HG03039 (cell line): ENCODE results near the gene KLRC3.
"Not testable (repeated sequence)": the region's sequence is repeated elsewhere in the genome, so short reads cannot be mapped to it uniquely, and the experiment has no call there.

Source experiments
- ATAC-seq: cut with Tn5 transposase; IDR thresholded peaks from one replicate; pipeline ENCODE4 v1.9.1; 2021; ENCODE audit warnings: mild to moderate bottlenecking, moderate library complexity; ENCODE audit not compliant: unreplicated experiment

Gene KLRC3

DNA sequence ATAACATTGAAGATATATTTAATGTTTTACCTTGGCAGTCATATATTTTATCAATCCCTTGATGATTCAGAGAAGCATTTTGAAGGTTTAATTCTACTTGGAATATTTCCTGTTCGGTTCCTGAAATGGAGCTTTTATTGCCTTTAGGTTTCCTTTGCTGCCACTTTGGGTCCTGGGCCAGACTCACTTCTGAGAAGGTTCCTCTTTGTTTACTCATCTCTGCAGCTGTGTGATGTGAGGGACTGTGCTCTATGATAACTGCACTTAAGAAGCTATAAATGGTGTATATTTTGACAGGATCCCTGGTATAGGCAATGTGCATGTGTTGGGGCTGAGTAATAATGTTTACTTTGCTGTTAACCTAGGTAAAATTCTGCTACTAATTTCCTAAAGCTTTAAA, at the start of gene KLRC3:
Gene KLRC3 (minus strand): TSS at position 262 of the 400 bp plus-strand sequence. CDS start 45 bp downstream, at position 217.
- ATAC-seq = not testable (repeated sequence)

DNA sequence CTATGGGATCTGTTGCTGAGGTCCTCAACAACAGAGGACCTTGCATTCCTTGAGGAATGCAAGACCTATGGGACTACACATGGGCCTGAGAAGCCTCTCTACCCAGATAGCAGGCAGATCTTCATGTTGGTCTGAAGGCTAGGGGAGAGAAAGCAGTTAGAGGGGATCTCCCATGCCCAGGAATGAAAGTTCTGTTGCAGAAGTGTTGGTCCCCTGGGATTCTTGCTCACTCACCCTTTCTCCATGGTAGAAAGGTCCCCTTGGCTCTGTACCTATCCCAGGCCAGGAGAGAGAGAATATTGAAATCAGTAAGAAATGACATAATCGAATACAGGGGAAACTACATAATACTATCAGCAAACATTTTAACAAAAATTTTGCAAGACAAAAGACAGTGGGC, 49.3 kb upstream of the KLRC3 start:
- no peak for ATAC-seq

DNA sequence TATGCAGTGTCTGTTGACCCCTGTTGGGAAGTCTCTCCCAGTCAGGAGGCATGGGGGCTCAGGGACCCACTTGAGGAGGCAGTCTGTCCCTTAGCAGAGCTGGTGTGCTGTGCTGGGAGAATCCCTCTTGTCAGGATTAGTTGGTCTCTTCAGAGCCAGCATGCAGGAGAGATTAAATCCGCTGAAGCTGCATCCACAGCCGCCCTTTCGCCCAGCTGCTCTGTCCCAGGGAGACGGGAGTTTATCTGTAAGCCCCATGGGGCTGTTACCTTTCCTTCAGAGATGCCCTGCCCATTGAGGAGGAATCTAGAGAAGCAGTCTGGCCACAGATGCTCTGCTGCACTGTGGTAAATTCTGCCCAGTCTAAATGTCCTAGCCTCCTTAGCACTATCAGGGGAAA, 45.9 kb upstream of the KLRC3 start:
- ATAC-seq = no peak

DNA sequence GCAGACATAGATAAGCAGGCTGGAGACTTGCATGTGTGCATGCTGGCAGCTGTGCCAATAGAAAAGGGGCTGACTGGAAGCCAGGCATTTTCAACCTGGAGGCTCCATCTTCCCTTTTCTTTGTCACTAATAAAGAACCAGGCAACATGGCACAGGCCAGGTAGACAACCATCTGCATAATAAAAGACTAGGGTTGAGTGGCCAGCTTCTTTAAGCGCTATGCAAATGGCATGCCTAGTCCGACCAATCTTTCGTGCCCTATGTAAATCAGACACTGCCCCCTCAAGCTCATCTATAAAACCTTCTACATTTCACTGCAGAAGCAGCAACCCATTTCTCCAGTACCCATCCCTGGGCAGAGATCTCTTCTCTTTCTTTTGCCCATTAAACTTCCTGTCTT, 37.4 kb upstream of the KLRC3 start:
- ATAC-seq = no peak

DNA sequence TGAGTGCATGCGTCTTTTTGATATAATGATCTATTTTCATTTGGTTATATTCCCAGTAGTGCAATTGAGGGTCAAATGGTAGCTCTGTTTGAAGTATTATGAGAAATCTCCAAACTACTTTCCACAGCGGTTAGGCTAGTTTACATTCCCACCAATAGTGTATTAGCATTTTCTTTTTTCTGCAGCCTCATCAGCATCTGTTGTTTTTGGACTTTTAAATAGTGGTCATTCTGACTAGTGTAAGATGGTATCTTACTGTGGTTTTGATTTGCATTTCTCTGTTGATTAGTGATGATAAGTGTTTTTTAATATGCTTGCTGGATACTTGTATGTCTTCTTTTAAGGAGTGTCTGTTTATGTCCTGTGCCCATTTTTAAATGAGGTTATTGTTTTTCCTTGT, 36.5 kb upstream of the KLRC3 start:
- no peak for ATAC-seq

DNA sequence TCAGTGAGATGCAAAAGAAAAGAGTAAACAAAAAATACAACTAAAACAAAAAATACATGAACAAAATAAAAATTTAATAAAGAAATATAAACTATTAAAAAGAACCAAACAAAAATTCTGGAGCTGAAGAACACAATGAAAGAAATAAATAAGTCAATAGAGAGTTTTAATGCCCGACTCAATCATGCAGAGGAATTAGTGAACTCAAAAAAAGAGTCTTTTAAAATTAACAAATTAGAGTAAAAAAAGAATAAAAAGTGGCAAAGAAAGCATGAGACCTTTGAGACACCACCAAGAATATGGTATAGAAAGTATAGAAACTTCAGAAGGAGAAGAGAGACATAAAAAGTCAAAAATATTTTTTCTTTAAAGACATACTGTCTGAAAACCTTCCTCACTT, 35.4 kb upstream of the KLRC3 start:
- ATAC-seq = no peak

DNA sequence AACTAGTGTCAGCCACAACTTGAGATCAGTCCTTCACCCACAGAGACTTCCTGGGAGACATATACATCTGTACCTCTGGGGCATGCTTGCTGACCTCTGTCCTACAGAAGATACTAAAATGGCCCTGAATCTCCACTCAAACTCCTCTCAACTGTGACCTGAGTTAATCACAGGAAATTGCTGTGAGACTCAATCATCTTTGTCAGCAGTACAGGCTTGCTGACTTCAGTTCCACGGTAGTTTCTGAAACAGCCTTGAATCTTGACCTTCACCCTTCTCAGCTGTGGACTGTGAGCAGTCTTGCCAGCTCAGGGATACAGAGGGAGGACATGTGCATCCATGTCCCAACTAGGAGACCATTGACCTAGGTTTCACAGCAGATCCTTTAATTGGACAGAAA, 34.1 kb upstream of the KLRC3 start:
- ATAC-seq = no peak

DNA sequence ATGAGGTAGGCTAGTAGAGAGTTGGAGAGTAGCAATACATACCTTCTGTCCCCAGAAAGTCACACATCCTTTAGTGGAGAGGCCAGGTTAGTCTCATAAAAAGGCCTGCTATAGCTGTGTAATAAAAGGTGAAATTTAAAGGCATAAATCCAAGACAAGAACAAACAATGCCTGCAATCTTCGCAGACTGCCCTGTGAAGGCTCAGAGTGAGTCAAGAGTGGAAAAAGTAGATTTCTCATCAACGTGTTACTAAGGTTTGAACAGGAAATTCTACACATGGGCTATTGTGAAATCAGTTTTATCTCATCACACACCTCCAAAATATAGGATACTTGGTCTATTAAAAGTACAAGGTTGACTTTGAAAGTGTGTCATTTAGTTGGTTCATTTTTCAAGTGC, 32.8 kb upstream of the KLRC3 start, which contains the start of gene KLRC1:
Gene KLRC1 (minus strand): TSS at position 222 of the 400 bp plus-strand sequence. CDS start 2,221 bp downstream, outside the sequence.
- no peak for ATAC-seq

DNA sequence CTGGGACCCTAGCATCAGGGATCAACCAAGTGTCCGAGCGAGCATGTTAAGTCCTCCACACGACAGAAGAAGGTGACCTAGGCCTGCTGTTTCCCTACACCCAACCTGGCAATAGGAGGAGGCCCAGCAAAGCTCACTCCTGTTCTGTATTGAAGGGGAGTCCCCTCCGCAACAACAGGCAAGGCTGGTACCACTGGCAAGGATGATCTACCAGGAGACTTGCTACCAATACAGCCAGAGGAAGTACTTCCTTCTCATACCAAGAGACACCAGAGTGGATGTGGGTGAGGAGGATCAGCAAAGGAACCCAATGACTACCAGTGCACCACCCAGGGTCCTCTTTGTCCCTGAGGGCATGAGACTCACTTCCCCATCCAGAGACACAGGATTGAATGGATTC, 27.8 kb upstream of the KLRC3 start:
- no peak for ATAC-seq

DNA sequence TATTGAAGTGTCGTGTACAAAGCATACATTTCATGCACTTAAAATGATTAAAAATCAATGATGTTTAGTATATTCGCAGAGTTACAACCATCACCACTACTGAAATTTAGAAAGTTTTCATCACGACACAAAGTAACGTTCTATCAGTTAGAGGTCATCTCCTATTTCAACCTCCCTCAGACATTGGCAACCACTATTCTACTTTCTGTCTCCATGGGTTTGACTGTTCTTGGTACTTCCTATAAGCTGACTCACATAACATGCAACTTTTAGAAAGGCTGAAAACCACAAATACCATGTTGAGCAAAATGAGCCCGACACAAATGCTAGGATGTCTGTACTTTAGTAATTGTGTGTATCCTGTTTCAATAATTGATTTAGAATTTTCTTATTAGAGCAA, 25.7 kb upstream of the KLRC3 start:
- ATAC-seq = not testable (repeated sequence)

DNA sequence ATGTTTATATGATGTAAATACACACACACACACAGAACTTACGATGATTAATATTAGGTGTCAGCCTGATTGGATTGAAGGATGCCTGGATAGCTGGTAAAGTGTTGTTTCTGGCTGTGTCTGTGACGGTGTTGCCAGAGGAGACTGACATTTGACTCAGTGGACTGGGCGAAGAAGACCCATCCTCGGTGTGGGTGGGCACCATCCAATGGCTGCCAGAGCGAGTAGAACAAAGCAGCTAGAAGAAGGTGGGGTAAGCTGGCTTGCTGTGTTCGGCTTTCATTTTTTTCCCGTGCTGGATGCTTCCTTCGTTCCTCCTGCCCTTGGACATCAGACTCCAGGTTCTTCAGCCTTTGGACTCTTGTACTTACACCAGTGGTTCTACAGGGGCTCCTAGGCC, 20.7 kb upstream of the KLRC3 start:
- not testable (repeated sequence) for ATAC-seq

DNA sequence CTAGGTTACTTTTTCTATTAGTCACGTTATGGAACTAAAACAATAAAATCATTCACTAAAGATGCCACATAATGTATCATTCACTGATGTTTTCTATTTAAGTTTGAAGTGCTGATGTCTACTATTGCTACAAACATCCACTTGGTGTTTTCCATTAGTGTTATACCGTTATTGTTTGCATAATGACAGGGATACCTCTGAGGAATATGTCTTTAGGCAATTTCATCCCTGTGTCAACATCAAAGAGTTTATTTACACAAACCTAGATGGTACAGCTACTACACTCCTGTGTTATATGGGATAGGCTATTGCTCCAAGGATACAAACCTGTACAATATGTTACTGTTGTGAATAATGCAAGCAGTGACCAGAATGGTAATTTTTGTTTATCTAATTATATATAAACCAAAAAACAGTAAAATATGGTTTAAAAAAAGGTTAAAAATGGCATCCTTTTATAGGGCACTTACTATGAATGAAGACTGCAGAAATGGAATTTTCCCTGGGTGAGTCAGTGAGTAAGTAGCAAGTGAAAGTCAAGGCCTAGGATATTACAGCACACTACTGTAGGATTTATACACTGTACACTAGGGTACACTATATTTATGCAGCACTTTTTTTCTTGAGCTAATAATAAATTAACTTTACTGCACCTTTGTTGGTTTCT, 19.3 kb upstream of the KLRC3 start:
- not testable (repeated sequence) for ATAC-seq

DNA sequence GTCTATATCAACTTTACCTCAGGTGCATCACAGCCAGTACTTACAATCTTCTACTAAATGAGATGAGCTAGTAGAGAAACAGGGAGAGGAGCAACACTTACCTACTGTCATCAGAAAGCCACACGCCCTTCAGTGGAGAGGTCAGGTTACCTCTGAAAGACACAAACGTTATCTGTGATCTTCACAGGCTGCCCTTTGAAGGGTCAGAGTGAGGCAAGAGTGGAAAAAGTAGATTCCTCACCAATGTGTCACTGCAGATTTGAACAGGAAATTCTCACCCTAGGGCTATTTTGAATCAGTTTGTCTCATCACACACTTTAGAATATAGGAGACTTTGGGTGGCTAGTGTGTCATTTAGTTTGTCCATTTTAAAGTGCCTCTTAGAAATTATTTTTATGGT, 17.2 kb upstream of the KLRC3 start:
- not testable (repeated sequence) for ATAC-seq

DNA sequence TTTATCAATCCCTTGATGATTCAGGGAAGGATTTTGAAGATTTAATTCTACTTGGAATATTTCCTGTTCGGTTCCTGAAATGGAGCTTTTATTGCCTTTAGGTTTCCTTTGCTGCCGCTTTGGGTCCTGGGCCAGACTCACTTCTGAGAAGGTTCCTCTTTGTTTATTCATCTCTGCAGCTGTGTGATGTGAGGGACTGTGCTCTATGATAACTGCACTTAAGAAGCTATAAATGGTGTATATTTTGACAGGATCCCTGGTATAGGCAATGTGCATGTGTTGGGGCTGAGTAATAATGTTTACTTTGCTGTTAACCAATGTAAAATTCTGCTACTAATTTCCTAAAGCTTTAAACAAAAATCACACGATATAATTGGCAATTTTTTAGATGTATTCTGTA, 15.4 kb upstream of the KLRC3 start, which contains the start of gene KLRC2:
Gene KLRC2 (minus strand): TSS at position 195 of the 400 bp plus-strand sequence. CDS start 24 bp downstream, at position 171.
- not testable (repeated sequence) for ATAC-seq

DNA sequence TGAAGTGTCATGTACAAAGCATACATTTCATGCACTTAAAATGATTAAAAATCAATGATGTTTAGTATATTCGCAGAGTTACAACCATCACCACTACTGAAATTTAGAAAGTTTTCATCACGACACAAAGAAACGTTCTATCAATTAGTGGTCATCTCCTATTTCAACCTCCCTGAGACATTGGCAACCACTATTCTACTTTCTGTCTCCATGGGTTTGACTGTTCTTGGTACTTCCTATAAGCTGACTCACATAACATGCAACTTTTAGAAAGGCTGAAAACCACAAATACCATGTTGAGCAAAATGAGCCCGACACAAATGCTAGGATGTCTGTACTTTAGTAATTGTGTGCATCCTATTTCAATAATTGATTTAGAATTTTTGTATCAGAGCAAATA, 10.2 kb upstream of the KLRC3 start:
- ATAC-seq = not testable (repeated sequence)

DNA sequence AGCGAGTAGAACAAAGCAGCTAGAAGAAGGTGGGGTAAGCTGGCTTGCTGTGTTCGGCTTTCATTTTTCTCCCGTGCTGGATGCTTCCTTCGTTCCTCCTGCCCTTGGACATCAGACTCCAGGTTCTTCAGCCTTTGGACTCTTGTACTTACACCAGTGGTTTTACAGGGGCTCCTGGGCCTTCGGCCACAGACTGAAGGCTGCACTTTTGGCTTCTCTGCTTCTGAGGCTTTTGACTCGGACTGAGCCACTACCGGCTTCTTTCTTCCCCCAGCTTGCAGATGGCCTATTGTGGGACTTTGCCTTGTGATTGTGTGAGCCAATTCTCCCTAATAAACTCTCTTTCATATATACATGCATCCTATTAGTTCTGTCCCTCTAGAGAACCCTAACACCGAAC, 5.5 kb upstream of the KLRC3 start:
- not testable (repeated sequence) for ATAC-seq

DNA sequence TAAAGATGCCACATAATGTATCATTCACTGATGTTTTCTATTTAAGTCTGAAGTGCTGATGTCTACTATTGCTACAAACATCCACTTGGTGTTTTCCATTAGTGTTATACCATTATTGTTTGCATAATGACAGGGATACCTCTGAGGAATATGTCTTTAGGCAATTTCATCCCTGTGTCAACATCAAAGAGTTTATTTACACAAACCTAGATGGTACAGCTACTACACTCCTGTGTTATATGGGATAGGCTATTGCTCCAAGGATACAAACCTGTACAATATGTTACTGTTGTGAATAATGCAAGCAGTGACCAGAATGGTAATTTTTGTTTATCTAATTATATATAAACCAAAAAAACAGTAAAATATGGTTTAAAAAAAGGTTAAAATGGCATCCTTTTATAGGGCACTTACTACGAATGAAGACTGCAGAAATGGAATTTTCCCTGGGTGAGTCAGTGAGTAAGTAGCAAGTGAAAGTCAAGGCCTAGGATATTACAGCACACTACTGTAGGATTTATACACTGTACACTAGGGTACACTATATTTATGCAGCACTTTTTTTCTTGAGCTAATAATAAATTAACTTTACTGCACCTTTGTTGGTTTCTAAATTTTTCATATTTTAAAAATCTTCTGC, 4.0 kb upstream of the KLRC3 start:
- not testable (repeated sequence) for ATAC-seq

DNA sequence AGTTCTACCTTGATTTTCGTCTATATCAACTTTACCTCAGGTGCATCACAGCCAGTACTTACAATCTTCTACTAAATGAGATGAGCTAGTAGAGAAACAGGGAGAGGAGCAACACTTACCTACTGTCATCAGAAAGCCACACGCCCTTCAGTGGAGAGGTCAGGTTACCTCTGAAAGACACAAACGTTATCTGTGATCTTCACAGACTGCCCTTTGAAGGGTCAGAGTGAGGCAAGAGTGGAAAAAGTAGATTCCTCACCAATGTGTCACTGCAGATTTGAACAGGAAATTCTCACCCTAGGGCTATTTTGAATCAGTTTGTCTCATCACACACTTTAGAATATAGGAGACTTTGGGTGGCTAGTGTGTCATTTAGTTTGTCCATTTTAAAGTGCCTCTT, 1.8 kb upstream of the KLRC3 start:
- not testable (repeated sequence) for ATAC-seq

DNA sequence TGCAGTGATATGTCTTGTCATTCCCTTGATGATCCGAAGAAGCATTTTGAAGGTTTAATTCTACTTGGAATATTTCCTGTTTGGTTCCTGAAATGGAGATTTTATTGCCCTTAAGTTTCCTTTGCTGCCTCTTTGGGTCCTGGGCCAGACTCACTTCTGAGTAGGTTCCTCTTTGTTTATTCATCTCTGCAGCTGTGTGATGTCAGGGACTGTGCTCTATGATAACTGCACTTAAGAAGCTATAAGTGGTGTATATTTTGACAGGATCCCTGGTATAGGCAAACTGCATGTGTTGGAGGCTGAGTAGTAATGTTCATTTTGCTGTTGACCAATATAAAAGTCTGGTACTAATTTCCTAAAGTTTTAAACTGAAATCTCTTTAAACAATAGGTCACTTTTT, 11.0 kb downstream of the KLRC3 start, which contains the start of gene KLRC4:
Gene KLRC4 (minus strand): TSS at position 366 of the 400 bp plus-strand sequence. CDS start 182 bp downstream, at position 184.
- ATAC-seq = no peak

DNA sequence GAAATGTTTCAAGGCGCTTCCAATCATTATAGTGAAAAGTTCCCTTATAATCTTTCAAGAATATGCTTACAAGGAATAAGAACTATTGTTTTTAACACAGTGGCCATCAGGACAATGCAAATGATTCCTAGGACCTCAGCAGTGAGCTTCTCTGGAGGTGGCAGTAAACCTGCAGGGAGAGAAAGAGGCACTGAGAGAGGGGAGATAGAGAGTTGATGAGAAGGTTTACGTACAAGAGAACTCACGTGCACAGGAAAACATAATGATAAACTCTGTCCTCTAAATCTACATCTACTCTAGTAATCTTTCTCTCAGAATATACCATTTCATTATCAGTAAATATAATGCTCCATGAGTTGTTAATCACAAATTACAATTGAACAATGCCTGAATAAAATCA, 11.6 kb downstream of the KLRC3 start:
- no peak for ATAC-seq

DNA sequence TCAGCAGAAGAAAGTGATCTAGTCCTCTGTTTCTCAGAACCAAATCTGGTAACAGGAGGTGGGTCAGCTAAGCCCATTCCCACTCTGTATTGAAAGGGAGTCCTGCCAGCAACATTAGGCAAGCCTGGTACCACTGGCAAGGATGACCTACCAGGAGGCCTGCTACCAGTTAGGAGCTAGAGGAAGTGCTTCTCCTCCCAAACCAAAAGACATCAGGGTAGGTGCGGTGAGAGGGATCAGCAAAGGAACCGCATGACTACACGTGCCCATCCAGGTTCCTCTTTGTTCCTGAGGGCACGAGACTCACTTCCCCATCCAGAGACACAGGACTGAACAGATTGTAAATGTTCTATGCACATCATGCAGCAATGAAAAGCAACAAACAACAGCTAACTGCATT, 13.7 kb downstream of the KLRC3 start:
- no peak for ATAC-seq

DNA sequence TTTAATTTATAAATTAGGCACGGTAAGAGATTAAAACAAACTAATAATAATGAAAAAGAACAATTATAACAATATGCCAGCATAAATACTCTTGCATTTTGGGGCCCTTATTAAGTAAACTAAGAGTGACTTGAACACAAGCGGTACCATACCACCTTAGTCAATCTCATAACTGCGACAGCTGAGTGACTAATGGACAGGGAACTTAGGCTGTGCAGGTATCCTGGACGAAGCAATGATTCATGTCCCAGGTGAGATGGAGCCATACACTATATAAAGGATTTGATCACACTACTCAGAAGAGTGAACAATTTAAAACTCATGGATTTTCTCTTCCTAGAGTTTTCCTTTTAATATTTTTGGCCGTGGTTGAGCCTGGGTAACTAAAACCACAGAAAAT, 15.1 kb downstream of the KLRC3 start:
- ATAC-seq = no peak
